GM12891 (cell line): ENCODE measurements around the gene MNDA. TPM values are rescaled to one million over a fixed set of nuclear protein-coding genes. Genes with fewer than 3 reads are reported as not detected.
A peak's percentile ranks its signal among the peaks of the same experiment; 100 is the strongest.

Experiments
- DNase-seq: peaks from one replicate; pipeline ENCODE4 v3.0.0; 2011; ENCODE audit warnings: low spot score; ENCODE audit not compliant: insufficient read length
- FAIRE-seq: peaks from 2 replicates; lab custom pipeline; 2011; peaks lifted over from hg19 to GRCh38; lab: Jason Lieb, UNC
- PAX5 ChIP-seq: IDR thresholded peaks from 2 replicates; pipeline ENCODE4 v1.6.1; 2011; ENCODE audit warnings: low read length, moderate library complexity, mild to moderate bottlenecking; ENCODE audit not compliant: insufficient read depth, severe bottlenecking
- POLR2A ChIP-seq: IDR thresholded peaks from 2 replicates; pipeline ENCODE4 v1.6.1; 2011; ENCODE audit warnings: low read depth, low read length, control low read depth
- POLR2AphosphoS5 ChIP-seq: IDR thresholded peaks from 2 replicates; pipeline ENCODE4 v1.6.1; 2011; ENCODE audit warnings: low read depth, low read length, control low read depth
- POU2F2 ChIP-seq: IDR thresholded peaks from 2 replicates; pipeline ENCODE4 v1.6.1; 2011; ENCODE audit warnings: low read depth, mild to moderate bottlenecking, control low read depth, low read length, moderate library complexity
- SPI1 ChIP-seq: IDR thresholded peaks from 2 replicates; pipeline ENCODE4 v1.6.1; 2011; ENCODE audit warnings: low read depth, low read length, control low read depth
- TAF1 ChIP-seq: IDR thresholded peaks from 2 replicates; pipeline ENCODE4 v1.6.1; 2011; ENCODE audit warnings: low read depth, low read length, control low read depth
- polyA plus RNA-seq: library from polyadenylated mRNA; unstranded; fragments of >200 nt; gene quantifications from one replicate; pipeline ENCODE4 v1.2.1, GENCODE V29; 2012; ENCODE audit warnings: low read depth, missing spikeins, inconsistent platforms; ENCODE audit not compliant: missing spikeins

The MNDA gene
- 43.0 TPM for polyA plus RNA-seq

DNA sequence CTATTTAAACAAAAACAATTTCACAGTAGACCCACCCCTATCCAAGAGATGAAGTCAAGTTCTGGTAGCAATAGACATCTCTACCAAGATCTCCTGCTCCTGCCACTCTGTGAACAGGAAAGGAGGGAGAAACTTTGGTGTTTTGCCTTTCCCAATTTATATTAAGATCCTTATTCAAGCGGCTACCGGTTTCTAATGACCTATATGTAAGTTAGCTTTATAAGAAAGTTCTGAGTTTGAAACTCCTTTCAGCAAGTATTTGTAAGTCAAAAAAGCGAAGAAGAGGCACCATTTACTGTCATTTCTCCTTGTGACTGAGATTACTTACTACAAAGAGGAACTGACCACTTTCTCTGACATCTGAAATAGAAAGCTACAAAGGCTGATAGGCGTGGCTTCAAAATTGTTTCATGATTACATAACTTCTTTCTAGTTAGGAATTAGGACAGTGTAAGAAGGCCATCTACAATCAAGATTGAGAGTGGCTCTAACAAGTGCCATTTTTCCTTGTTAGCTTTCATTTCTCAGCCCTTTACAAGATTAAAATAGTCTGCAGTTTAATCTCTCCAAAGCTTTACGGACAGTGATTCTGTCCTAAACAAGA, at the start of gene MNDA:
TSS of gene MNDA (plus strand) at position 448 of the 604 bp plus-strand sequence. CDS start 10,803 bp downstream, outside the sequence.
- peak; percentile 82 for FAIRE-seq
- peak; percentile 10 for DNase-seq
- TF ChIP-seq TAF1, result peak; percentile 33; the same call in 1 of the 2 replicates
- TF ChIP-seq POU2F2, result no peak
- peak; percentile 72 for TF ChIP-seq POLR2AphosphoS5
- TF ChIP-seq SPI1, result peak; percentile 96
- no peak for TF ChIP-seq PAX5
- TF ChIP-seq POLR2A, result peak; percentile 72; the same call in 1 of the 2 replicates

DNA sequence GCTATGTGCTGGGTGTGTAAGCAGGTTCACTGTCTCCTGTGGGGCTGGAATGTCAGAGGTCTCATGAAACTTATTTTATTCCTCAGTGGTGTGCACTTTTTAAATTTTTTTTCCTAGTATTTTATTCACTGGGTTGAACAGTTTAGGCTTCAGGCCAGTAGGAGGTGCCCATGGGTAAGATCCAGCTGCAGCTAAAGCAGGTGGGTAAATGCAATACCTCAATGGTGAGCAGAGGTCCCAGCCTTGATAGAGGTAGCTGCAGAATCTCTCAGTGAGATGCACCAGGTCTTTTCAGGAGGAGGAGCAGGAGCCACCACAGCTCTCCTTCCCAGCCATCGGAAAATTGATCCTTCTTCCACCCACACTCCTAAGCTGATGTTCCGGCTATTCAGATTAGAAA, 37.5 kb upstream of the MNDA start:
- FAIRE-seq, result no peak
- no peak for TF ChIP-seq PAX5
- TF ChIP-seq TAF1, result no peak
- TF ChIP-seq POLR2AphosphoS5, result no peak
- TF ChIP-seq SPI1, result no peak
- DNase-seq, result no peak

DNA sequence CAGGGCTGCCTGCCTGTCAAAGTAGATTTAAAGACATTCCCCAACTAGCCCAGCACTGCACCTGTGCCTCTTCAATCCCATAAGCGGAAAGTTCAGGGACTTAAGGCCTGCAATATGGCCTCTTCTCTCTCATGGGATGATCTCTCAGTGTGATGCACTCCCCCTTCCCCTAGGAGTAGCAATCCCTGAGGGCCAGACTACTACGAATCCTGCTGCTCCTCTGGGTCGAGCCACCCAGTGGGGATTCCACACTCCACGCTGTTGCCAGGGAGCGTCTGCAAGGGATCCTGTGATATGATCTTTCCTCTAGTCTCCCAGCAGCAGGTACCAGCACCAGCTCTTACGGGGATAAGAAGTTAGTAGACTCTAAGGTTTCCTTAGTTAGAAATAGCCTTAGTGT, 36.9 kb upstream of the MNDA start:
- DNase-seq, result no peak
- no peak for FAIRE-seq
- no peak for TF ChIP-seq POU2F2
- TF ChIP-seq PAX5, result no peak
- TF ChIP-seq POLR2AphosphoS5, result no peak
- TF ChIP-seq TAF1, result no peak
- TF ChIP-seq SPI1, result no peak
- TF ChIP-seq POLR2A, result no peak

DNA sequence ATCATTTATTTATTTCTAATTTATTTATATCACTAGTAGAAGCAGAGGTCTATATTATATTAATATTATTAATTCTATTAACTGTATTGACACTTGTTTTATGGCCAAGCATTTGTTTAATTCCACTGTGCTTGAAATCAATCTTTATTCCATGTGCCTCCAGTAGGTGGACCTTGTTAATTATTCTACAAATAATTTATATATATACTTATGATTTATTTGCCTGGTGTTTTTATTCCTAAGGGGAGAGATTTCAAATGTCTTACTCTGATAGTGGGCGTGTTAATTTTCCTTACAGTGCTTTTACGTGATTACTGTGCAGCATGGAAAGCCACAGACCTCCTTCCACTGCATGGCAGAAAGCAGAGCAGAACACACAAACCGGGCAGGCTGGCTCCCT, 32.6 kb upstream of the MNDA start:
- FAIRE-seq (no peak), DNase-seq (no peak)
- no peak for TF ChIP-seq POLR2AphosphoS5
- TF ChIP-seq PAX5, result no peak
- no peak for TF ChIP-seq TAF1

DNA sequence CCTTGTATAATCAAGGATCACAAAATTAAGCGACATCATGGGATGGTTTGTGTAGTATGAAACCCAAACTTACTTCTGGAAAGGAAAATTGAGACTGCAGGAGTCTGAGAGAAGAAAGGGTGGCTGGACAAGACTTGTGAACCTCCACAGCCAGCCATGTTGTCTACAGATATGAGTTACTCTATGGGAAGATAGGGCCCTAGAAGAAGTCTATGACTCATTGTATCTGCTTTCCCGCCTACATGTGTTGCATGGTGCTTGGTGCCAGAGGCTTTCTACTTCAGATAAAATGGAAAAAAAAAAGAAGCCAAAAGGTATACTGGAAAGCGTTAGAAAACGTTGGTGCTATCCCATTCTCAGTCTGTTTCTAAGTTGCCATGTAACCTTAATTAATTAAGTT, 31.5 kb upstream of the MNDA start:
- FAIRE-seq, result no peak
- DNase-seq, result no peak
- TF ChIP-seq POLR2AphosphoS5 (no peak), POU2F2 (no peak), POLR2A (no peak), SPI1 (no peak), TAF1 (no peak), PAX5 (no peak)

DNA sequence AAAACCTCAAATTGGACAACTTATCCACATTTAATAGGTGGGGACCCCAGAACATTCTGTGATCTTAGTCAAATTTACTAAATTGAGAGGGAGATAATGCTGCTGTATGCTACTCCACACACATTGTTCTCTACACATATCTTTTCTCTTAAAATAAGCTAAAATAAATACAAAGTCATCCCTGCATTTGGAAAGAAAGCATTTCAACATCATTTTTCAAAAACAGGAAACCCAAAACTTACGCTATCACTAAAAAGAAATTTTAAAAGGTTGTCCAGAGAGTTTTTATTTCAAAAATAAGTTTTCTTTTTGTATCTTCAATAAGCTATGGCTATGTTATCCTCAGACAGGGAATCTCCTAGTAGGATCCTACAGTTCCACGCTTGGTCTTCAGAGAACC, 30.6 kb upstream of the MNDA start:
- TF ChIP-seq PAX5, result no peak
- TF ChIP-seq POLR2A, result no peak
- no peak for TF ChIP-seq POU2F2
- TF ChIP-seq TAF1, result no peak
- no peak for TF ChIP-seq POLR2AphosphoS5
- TF ChIP-seq SPI1, result no peak
- FAIRE-seq (no peak), DNase-seq (no peak)

DNA sequence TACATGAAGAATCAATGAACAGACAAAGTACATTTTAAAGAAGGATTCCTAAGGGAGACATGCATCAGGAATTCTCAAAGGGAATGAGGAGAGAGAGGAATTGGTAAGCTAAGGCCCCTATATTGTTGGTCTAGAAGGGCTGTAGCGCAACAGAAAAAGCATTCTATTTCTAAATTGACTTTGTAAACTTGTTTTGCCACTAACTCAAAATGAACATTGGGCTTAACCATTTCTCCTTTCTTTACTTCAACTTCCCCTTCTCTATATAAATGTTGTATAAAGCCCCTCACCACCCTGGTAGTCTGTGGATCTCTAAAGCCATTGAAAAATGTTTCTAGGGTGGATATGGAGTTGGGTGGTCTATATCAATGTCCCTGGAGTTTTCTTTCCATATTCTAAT, 29.8 kb upstream of the MNDA start:
- no peak for FAIRE-seq
- DNase-seq, result no peak

DNA sequence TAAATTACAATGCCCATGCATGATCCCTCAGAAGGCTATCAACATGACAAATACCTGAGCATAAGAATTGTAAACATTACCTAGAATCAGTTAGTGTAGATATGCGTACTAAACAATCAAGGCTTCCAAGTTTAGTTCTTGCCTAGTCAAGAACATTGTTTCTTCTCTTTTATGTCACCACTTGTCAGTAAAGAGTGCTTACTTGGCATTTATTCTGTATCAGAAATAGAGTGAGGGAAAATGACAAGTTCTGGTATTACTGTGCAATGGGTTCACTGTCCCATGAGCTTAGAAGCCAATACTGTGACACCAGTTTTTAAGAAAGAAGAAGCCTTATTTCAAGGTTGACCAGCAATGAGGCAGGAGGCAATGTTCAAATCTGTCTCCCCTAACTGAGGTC, 27.5 kb upstream of the MNDA start:
- TF ChIP-seq PAX5, result no peak
- TF ChIP-seq TAF1, result no peak
- TF ChIP-seq POU2F2, result no peak
- no peak for TF ChIP-seq SPI1
- TF ChIP-seq POLR2AphosphoS5, result no peak
- no peak for TF ChIP-seq POLR2A
- DNase-seq, result no peak
- FAIRE-seq, result no peak

More for the DNA sequence above, 29.8 kb upstream of the MNDA start:
- no peak for TF ChIP-seq PAX5
- no peak for TF ChIP-seq POLR2AphosphoS5
- TF ChIP-seq POU2F2, result no peak
- no peak for TF ChIP-seq POLR2A
- TF ChIP-seq SPI1, result no peak
- TF ChIP-seq TAF1, result no peak

DNA sequence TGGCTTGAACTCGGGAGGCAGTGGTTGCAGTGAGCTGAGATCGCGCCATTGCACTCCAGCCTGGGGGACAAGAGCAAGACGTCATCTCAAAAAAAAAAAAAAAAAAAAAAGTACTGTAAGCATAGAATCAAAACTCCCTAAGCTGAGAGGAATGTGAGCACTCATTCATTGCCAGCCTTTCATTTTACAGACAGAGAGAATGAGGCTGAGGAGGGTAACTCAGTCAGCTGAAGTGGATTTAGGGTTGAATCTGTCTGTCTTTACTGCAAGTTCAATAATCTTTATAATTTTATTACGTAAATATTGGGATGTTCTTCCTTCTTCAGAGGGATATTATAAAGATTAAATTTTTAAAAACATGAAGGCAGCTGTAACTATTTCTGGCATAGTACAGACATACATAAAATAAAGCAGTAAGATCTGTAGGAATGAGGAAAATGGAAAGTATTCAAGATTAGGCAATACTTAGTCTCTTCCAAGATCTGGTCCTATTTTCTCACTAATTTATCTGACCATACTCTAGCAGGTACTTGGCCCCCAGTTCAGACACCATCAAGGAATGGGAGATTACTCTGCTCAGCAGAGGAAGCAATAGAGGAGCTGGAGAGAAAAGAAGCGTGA, 24.1 kb upstream of the MNDA start:
- TF ChIP-seq SPI1 (no peak), POU2F2 (no peak), POLR2AphosphoS5 (no peak), TAF1 (no peak), PAX5 (no peak), POLR2A (no peak)
- FAIRE-seq (no peak), DNase-seq (no peak)
